Measurements from ENCODE around the gene SMARCD3. TPM values are rescaled to one million over a fixed set of nuclear protein-coding genes. Genes with fewer than 3 reads are reported as not detected.

SMARCD3 gene
- total and polyA plus RNA-seq, 2 of the 13 experiments (the other 11 are each of a cell fraction or from before 2014, with no cell fraction given) = 0.20 to 0.62 TPM

DNA sequence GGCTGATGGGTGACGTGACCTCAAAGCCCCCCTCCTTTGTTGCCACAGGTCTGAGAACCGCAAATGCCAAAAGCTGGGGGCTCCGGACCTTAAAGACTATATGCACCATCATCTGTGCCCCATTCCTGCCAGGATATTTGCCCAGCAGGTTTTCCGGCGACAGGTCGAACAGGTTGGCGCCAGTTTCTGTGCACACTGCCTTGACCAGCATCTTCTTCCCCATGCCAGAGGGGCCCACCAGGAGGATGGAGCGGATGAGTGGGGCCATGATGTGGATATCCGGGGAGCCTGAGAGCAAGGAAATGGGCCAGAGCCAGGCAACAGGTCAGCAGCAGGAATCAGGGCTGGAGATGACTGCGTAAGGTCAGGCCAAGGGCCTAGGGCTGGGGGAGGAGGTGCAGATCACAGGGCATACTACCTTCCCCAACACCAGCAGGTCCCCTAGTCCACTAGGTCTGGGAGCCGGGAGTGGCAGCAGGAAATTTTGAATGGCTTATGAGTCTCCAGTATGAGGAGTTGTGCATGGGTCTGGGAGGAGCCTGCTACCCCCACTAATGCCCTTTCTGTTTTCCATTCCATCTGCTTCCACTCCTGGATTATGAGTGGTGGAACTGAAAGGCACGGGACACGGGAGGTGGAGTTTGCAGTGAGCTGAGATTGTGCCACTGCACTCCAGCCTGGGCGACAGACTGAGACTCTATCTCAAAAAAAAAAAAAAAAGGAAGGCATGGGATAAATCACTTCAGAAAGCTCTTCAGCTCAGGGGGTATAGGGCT lies 55.1 kb downstream of the SMARCD3 start:
- in situ Hi-C loops (cut with HindIII; ENCODE audit: extremely low pct_ligation_motif_present, low pct_unique_long_range_greater_than_20kb) (loop anchor here (10.0 kb wide), 1 partner anchor 111 kb away; no protein-coding TSS in a partner anchor), intact Hi-C loops (cut with micrococcal nuclease; ENCODE audit: unreplicated experiment) (no loop called here)
- Histone ChIP-seq H3K79me2 (ENCODE audit: insufficient read depth, low read length) (no peaks in the 10 kb centered on the region), H3K36me3 (replicated peaks in 1 of 2; ENCODE audit: control insufficient read depth in 1 of 2, insufficient read depth in 2 of 2, low read length in 2 of 2) (no peaks in the 10 kb centered on the region), H3K4me2 (ENCODE audit: low read depth, low read length) (no peak overlapping the region), H3K9me3 (ENCODE audit: low read length) (no peaks in the 10 kb centered on the region), H3K9ac (ENCODE audit: insufficient read depth, low read depth, low read length) (no peak overlapping the region), H3K4me1 (ENCODE audit: insufficient read depth, low read length) (no peaks in the 10 kb centered on the region), H3K27ac (ENCODE audit: extremely low read length, insufficient read depth, low read length) (no peak overlapping the region), H2AFZ (ENCODE audit: low read length) (no peak overlapping the region), H4K20me1 (ENCODE audit: insufficient read depth, low read length) (no peaks in the 10 kb centered on the region), H3K4me3 (replicated peaks in 1 of 3; ENCODE audit: insufficient read depth in 1 of 3, low read depth in 2 of 3, low read length in 3 of 3) (no peak overlapping the region), H3K27me3 (ENCODE audit: control insufficient read depth in 1 of 2, insufficient read depth in 2 of 2, low read length in 2 of 2) (peaks cover 13 to 72% of the 10 kb centered on the region in 2 experiments; a peak in 4 of 5 replicates)
- FAIRE-seq (no peak), DNase-seq (ENCODE audit: low spot score) (no peak), ATAC-seq (no peak)
- BruUV-seq (replicated peaks) = no TSS peak
- CTCF ChIA-PET (ENCODE audit: low intra/inter-chr PET ratio, low total read pairs) = no interaction called here
- WGBS (ENCODE audit: low lambda C conversion rate) = 36% methylated on average over 13 of the region's 14 CpGs
- POLR2A ChIA-PET = no interaction called here
- no peak for TF ChIP-seq PAF1 (CRISPR knock-in tag; IDR thresholded peaks at IDR 0.05)
- TF ChIP-seq ZNF720 (CRISPR knock-in tag; IDR thresholded peaks at IDR 0.05) = no peak
- no peak for TF ChIP-seq GPN1 (CRISPR knock-in tag; IDR thresholded peaks at IDR 0.05; ENCODE audit: borderline replicate concordance)
- TF ChIP-seq, protein P1, sequence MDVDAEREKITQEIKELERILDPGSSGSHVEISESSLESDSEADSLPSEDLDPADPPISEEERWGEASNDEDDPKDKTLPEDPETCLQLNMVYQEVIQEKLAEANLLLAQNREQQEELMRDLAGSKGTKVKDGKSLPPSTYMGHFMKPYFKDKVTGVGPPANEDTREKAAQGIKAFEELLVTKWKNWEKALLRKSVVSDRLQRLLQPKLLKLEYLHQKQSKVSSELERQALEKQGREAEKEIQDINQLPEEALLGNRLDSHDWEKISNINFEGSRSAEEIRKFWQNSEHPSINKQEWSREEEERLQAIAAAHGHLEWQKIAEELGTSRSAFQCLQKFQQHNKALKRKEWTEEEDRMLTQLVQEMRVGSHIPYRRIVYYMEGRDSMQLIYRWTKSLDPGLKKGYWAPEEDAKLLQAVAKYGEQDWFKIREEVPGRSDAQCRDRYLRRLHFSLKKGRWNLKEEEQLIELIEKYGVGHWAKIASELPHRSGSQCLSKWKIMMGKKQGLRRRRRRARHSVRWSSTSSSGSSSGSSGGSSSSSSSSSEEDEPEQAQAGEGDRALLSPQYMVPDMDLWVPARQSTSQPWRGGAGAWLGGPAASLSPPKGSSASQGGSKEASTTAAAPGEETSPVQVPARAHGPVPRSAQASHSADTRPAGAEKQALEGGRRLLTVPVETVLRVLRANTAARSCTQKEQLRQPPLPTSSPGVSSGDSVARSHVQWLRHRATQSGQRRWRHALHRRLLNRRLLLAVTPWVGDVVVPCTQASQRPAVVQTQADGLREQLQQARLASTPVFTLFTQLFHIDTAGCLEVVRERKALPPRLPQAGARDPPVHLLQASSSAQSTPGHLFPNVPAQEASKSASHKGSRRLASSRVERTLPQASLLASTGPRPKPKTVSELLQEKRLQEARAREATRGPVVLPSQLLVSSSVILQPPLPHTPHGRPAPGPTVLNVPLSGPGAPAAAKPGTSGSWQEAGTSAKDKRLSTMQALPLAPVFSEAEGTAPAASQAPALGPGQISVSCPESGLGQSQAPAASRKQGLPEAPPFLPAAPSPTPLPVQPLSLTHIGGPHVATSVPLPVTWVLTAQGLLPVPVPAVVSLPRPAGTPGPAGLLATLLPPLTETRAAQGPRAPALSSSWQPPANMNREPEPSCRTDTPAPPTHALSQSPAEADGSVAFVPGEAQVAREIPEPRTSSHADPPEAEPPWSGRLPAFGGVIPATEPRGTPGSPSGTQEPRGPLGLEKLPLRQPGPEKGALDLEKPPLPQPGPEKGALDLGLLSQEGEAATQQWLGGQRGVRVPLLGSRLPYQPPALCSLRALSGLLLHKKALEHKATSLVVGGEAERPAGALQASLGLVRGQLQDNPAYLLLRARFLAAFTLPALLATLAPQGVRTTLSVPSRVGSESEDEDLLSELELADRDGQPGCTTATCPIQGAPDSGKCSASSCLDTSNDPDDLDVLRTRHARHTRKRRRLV (CRISPR knock-in tag; IDR thresholded peaks at IDR 0.05) = no peak
- TF ChIP-seq KDM2A (CRISPR knock-in tag; IDR thresholded peaks at IDR 0.05; ENCODE audit: borderline replicate concordance, low read depth) = no peak
- TF ChIP-seq ZNF235 (CRISPR knock-in tag; IDR thresholded peaks at IDR 0.05; ENCODE audit: borderline replicate concordance) = no peak
- TF ChIP-seq RFXAP (CRISPR knock-in tag; IDR thresholded peaks at IDR 0.05; ENCODE audit: borderline replicate concordance) = no peak
- TF ChIP-seq KDM3A (CRISPR knock-in tag; IDR thresholded peaks at IDR 0.05; ENCODE audit: low read depth) = no peak
- TF ChIP-seq UBTF (CRISPR knock-in tag; IDR thresholded peaks at IDR 0.05) = no peak
- no peak for TF ChIP-seq CREM (IDR thresholded peaks at IDR 0.05)
- no peak for TF ChIP-seq CREM (CRISPR knock-in tag; IDR thresholded peaks at IDR 0.05)
- TF ChIP-seq, protein P2, sequence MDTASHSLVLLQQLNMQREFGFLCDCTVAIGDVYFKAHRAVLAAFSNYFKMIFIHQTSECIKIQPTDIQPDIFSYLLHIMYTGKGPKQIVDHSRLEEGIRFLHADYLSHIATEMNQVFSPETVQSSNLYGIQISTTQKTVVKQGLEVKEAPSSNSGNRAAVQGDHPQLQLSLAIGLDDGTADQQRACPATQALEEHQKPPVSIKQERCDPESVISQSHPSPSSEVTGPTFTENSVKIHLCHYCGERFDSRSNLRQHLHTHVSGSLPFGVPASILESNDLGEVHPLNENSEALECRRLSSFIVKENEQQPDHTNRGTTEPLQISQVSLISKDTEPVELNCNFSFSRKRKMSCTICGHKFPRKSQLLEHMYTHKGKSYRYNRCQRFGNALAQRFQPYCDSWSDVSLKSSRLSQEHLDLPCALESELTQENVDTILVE (CRISPR knock-in tag; IDR thresholded peaks at IDR 0.05) = no peak
- TF ChIP-seq, protein P3, sequence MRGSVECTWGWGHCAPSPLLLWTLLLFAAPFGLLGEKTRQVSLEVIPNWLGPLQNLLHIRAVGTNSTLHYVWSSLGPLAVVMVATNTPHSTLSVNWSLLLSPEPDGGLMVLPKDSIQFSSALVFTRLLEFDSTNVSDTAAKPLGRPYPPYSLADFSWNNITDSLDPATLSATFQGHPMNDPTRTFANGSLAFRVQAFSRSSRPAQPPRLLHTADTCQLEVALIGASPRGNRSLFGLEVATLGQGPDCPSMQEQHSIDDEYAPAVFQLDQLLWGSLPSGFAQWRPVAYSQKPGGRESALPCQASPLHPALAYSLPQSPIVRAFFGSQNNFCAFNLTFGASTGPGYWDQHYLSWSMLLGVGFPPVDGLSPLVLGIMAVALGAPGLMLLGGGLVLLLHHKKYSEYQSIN (CRISPR knock-in tag; IDR thresholded peaks at IDR 0.05; ENCODE audit: borderline replicate concordance) = no peak

All from HepG2 (cell line).